HFFc6 (cell line): ENCODE data around the gene MICAL2. TPM values are rescaled to one million over a fixed set of nuclear protein-coding genes. Genes with fewer than 3 reads are reported as not detected.

Experiments used
- DNase-seq: peaks from one replicate; pipeline ENCODE4 v3.0.0-alpha.2; 2018
- H3K27ac Mint-ChIP-seq: 2 replicates; pipeline ENCODE4 v1.8.0; 2020; ENCODE audit warnings: mild to moderate bottlenecking, mixed read lengths
- H3K27me3 Mint-ChIP-seq: 2 replicates; pipeline ENCODE4 v1.8.0; 2021; ENCODE audit warnings: mild to moderate bottlenecking, moderate library complexity, mixed read lengths; ENCODE audit not compliant: insufficient read depth
- H3K36me3 Mint-ChIP-seq: 2 replicates; pipeline ENCODE4 v1.8.0; 2021; ENCODE audit warnings: low read depth, mixed read lengths
- H3K4me1 Mint-ChIP-seq: 2 replicates; pipeline ENCODE4 v1.8.0; 2020; ENCODE audit warnings: low read depth, mixed read lengths
- H3K4me3 Mint-ChIP-seq: 2 replicates; pipeline ENCODE4 v1.8.0; 2020; ENCODE audit warnings: mild to moderate bottlenecking, moderate library complexity, mixed read lengths
- H3K9me3 Mint-ChIP-seq: 2 replicates; pipeline ENCODE4 v1.8.0; 2020; ENCODE audit warnings: mild to moderate bottlenecking, mixed read lengths
- total RNA-seq, 6 experiments: library from RNA; stranded (reverse); fragmentation: NEBNext Ultra II Directional; extraction: Animal tissue kit (Norgen Biotek cat#: 25700); gene quantifications; 2 replicates in 1 of 6; 3 replicates in 5 of 6; pipeline ENCODE4 v1.2.3, GENCODE V29; 2021
- TF ChIP-seq, protein P1 (sequence below): fragments of 200-600 bp; sonication (generic); IDR thresholded peaks from 2 replicates; pipeline ENCODE4 v1.5.0; 2021; ENCODE audit warnings: antibody characterized with exemption, mild to moderate bottlenecking

The MICAL2 gene
- total RNA-seq, 6 experiments from 2014 or later: 199 to 252 (median 233) TPM

DNA sequence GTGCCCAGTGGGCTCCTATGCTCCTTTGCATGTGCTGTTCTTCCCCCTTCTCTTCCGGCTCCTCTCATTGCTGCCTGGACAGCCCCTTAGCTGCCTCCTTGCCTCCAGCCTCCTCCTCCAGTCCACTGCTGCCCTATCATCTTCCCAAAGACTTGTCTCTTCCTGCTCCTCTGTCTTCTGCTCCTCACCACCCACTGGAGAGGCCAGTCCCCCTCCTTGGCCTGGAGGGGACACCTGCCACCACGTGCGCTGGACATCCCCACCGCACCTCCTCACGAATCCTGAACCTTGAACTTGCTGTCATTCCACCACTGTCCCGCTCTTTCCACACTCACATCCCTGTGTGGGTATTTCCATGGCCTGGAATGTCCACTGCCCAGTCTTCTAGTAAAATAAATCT is 49.8 kb downstream of the MICAL2 start:
- Mint-ChIP-seq H3K4me1 (peaks cover 95% of the 10 kb centered on the region), H3K36me3 (peaks cover 50% of the 10 kb centered on the region), H3K27me3 (peaks cover 4% of the 10 kb centered on the region), H3K9me3 (no peaks in the 10 kb centered on the region), H3K4me3 (peak overlapping the region; percentile 68), H3K27ac (peak overlapping the region; percentile 99)
- TF ChIP-seq, protein P1, sequence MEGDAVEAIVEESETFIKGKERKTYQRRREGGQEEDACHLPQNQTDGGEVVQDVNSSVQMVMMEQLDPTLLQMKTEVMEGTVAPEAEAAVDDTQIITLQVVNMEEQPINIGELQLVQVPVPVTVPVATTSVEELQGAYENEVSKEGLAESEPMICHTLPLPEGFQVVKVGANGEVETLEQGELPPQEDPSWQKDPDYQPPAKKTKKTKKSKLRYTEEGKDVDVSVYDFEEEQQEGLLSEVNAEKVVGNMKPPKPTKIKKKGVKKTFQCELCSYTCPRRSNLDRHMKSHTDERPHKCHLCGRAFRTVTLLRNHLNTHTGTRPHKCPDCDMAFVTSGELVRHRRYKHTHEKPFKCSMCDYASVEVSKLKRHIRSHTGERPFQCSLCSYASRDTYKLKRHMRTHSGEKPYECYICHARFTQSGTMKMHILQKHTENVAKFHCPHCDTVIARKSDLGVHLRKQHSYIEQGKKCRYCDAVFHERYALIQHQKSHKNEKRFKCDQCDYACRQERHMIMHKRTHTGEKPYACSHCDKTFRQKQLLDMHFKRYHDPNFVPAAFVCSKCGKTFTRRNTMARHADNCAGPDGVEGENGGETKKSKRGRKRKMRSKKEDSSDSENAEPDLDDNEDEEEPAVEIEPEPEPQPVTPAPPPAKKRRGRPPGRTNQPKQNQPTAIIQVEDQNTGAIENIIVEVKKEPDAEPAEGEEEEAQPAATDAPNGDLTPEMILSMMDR: no peak
- no peak for DNase-seq

DNA sequence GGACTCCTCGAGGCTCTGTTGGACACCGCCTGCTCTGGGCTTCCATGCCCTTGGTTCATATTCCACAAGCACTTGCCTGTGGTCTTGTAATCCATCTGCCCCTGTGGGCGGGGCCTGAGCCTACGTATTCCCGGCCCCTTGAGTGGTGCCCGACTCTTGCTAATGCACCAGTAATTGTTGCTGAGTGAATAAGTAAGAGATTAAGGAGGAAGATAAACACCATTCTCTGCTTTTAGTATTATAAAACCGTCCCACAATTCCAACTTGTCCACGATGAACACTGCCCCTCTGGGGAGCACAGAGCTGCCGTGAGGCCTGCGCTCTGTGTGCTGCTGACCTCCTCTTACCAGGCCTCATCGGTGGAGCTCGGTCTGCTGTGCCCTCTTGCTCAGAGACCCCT is 50.3 kb downstream of the MICAL2 start:
- Mint-ChIP-seq H3K4me3 (peak overlapping the region; percentile 68), H3K4me1 (peaks cover 95% of the 10 kb centered on the region), H3K36me3 (peaks cover 50% of the 10 kb centered on the region), H3K9me3 (no peaks in the 10 kb centered on the region), H3K27ac (peak overlapping the region; percentile 99), H3K27me3 (peaks cover 4% of the 10 kb centered on the region)
- DNase-seq: no peak
- TF ChIP-seq, protein P1: no peak

DNA sequence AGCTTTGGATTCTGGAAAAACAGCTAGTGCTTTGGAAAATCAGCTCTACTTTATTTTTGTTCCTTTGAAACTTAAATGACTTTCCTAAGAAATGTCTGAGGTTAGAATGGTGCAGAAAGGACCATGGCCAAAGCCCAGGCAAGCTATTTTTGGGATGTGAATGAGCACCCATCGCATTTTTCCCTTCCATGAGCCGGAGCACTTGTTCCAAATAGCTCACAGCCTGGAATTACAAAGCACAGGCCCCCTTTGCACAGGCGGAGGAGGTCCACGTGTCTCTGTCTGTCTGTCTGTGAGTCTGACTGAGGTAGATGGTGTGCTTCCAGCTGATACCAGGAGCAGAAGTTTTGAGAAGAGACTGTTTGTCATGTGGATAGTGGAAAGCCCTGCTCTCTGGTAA is 50.7 kb downstream of the MICAL2 start:
- peaks cover 95% of the 10 kb centered on the region for H3K4me1 Mint-ChIP-seq
- peaks cover 50% of the 10 kb centered on the region for H3K36me3 Mint-ChIP-seq

DNA sequence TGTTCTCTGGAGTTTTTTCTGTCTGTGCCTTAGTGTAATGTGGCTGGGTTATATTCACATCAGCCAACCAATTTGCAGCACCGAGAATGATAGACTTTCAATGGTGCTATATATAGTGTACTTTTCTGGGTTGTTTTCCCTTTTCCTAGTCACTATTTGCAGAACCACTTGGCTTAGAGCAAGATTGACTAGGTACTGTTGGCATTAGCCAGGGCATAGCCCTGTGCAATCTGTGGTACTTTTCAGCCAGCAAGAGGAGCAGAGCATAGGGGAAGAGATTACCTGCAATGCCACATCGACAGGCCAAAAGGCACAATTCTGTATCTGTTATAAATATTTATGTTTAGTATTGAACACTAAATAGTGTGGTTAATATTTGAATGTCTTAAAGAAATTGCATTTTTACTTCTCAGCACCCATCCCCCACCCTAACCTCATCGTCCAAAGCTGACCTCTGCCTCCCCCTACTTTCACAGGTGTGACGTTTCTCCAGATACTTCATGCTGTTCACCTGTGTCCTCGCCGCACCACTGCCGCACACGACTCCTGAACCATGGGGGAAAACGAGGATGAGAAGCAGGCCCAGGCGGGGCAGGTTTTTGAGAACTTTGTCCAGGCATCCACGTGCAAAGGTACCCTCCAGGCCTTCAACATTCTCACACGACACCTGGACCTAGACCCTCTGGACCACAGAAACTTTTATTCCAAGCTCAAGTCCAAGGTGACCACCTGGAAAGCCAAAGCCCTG is 51.4 kb downstream of the MICAL2 start:
- Mint-ChIP-seq H3K4me1 (peaks cover 95% of the 10 kb centered on the region), H3K27ac (peak overlapping the region; percentile 99), H3K4me3 (no peak overlapping the region), H3K36me3 (peaks cover 54% of the 10 kb centered on the region), H3K9me3 (no peaks in the 10 kb centered on the region), H3K27me3 (peaks cover 3% of the 10 kb centered on the region)
- TF ChIP-seq, protein P1: no peak
- DNase-seq: no peak

More for the DNA sequence above, 50.7 kb downstream of the MICAL2 start:
- H3K4me3 Mint-ChIP-seq: no peak overlapping the region
- no peak for DNase-seq
- H3K27me3 Mint-ChIP-seq: peaks cover 3% of the 10 kb centered on the region
- H3K27ac Mint-ChIP-seq: peak overlapping the region; percentile 99
- TF ChIP-seq, protein P1: no peak
- no peaks in the 10 kb centered on the region for H3K9me3 Mint-ChIP-seq

DNA sequence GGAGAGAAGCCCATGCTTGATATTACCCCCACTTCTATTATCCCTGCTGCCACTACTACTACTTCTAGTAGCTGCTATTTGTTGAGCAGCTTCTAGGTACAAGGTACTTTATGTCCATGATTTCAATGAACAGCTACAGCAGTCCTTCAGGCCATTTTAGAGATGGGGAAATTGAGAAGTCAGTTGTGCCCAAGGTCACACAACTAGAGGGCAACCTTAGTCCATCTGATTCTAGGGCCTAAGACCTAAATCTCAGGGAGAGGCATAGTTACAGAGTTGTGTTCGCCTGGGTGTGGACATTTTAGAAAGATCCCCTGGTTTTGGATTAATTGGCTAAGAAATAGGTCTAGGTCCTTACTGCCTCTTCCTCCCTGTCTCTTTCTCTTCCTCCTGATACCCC is 52.3 kb downstream of the MICAL2 start:
- H3K27ac Mint-ChIP-seq: peak overlapping the region; percentile 99

More for the DNA sequence above, 52.3 kb downstream of the MICAL2 start:
- Mint-ChIP-seq H3K9me3 (no peaks in the 10 kb centered on the region), H3K36me3 (peaks cover 60% of the 10 kb centered on the region), H3K4me1 (peaks cover 95% of the 10 kb centered on the region), H3K4me3 (peak overlapping the region; percentile 77), H3K27me3 (peaks cover 3% of the 10 kb centered on the region)
- DNase-seq: no peak
- TF ChIP-seq, protein P1: no peak
